ENCODE results near the gene HOXA3. TPM values are rescaled to one million over a fixed set of nuclear protein-coding genes. Genes with fewer than 3 reads are reported as not detected.

HOXA3 gene
- total RNA-seq, 1 experiment from 2014 or later = 22.6 TPM

GRCh38 chr7:27144781-27145164, 7.6 kb downstream of the HOXA3 start:
- no peaks in the 10 kb centered on the region for H3K27me3 Mint-ChIP-seq (ENCODE audit: insufficient read depth, unreplicated experiment)
- no peaks in the 10 kb centered on the region for H3K9me3 ChIP-seq
- CTCF ChIA-PET = no interaction called here
- intact Hi-C loops (cut with micrococcal nuclease; ENCODE audit: unreplicated experiment) = no loop called here
- H3K4me1 Mint-ChIP-seq (ENCODE audit: low read depth, unreplicated experiment) = no peaks in the 10 kb centered on the region
- no peaks in the 10 kb centered on the region; the same call in 1 of the 2 replicates for H3K36me3 ChIP-seq (ENCODE audit: control insufficient read depth, insufficient read depth, low read length)
- TF ChIP-seq CTCF (IDR thresholded peaks at IDR 0.05; ENCODE audit: insufficient read depth in 1 of 2, low read depth in 1 of 2, low read length in 1 of 2, severe bottlenecking in 1 of 2, unreplicated experiment in 1 of 2) = no peak
- H3K9me3 Mint-ChIP-seq (ENCODE audit: unreplicated experiment) = no peaks in the 10 kb centered on the region
- no peak overlapping the region for H3K27ac Mint-ChIP-seq (ENCODE audit: unreplicated experiment)
- no TSS peak for BruUV-seq (replicated peaks)
- H3K27me3 ChIP-seq (replicated peaks; ENCODE audit: control insufficient read depth, insufficient read depth, low read length) = no peaks in the 10 kb centered on the region
- no peak overlapping the region for H3K4me3 Mint-ChIP-seq (ENCODE audit: unreplicated experiment)
- peaks cover 11% of the 10 kb centered on the region for H3K36me3 Mint-ChIP-seq (ENCODE audit: insufficient read depth, unreplicated experiment)
- peak in 1 of 2 experiments; percentile 26 for DNase-seq
- POLR2A ChIA-PET = no interaction called here
- peaks cover 24% of the 10 kb centered on the region for H3K4me1 ChIP-seq
- H3K4me3 ChIP-seq (ENCODE audit: low read depth, low read length) = no peak overlapping the region

GRCh38 chr7:27143950-27144780, 8.2 kb downstream of the HOXA3 start:
- no TSS peak for BruUV-seq (replicated peaks)
- no peaks in the 10 kb centered on the region for H3K4me1 Mint-ChIP-seq (ENCODE audit: low read depth, unreplicated experiment)
- no peaks in the 10 kb centered on the region for H3K27me3 Mint-ChIP-seq (ENCODE audit: insufficient read depth, unreplicated experiment)
- H3K27ac Mint-ChIP-seq (ENCODE audit: unreplicated experiment) = no peak overlapping the region
- POLR2A ChIA-PET = interaction anchor here (0.6 to 1.1 kb wide), 2 partner anchors 22 to 282 kb away, joined by 3 to 5 read pairs; no protein-coding TSS in a partner anchor
- H3K4me1 ChIP-seq = peaks cover 18% of the 10 kb centered on the region
- no peaks in the 10 kb centered on the region for H3K9me3 Mint-ChIP-seq (ENCODE audit: unreplicated experiment)
- CTCF ChIA-PET = interaction anchor here (0.6 to 1.5 kb wide), 6 partner anchors 29 to 775 kb away, joined by 3 to 4 read pairs (median 3); partner anchors contain the start of gene SKAP2
- peaks cover 11% of the 10 kb centered on the region for H3K36me3 Mint-ChIP-seq (ENCODE audit: insufficient read depth, unreplicated experiment)
- H3K4me3 ChIP-seq (ENCODE audit: low read depth, low read length) = no peak overlapping the region; the same call in 1 of the 2 replicates
- intact Hi-C loops (cut with micrococcal nuclease; ENCODE audit: unreplicated experiment) = no loop called here
- H3K9me3 ChIP-seq = no peaks in the 10 kb centered on the region
- no peaks in the 10 kb centered on the region for H3K27me3 ChIP-seq (replicated peaks; ENCODE audit: control insufficient read depth, insufficient read depth, low read length)
- no peak for DNase-seq
- TF ChIP-seq CTCF (IDR thresholded peaks at IDR 0.05; ENCODE audit: insufficient read depth in 1 of 2, low read depth in 1 of 2, low read length in 1 of 2, severe bottlenecking in 1 of 2, unreplicated experiment in 1 of 2) = no peak
- no peaks in the 10 kb centered on the region; the same call in 1 of the 2 replicates for H3K36me3 ChIP-seq (ENCODE audit: control insufficient read depth, insufficient read depth, low read length)
- H3K4me3 Mint-ChIP-seq (ENCODE audit: unreplicated experiment) = peak overlapping the region; percentile 78

- peak within 1 kb of the TSS; percentile 57 for H3K4me3 ChIP-seq (ENCODE audit: low read depth, low read length)
- intact Hi-C loops (cut with micrococcal nuclease; ENCODE audit: unreplicated experiment) = no loop called here
- H3K27me3 ChIP-seq (replicated peaks; ENCODE audit: control insufficient read depth, insufficient read depth, low read length) = no peaks in the 10 kb centered on the region
- H3K4me1 Mint-ChIP-seq (ENCODE audit: low read depth, unreplicated experiment) = no peaks in the 10 kb centered on the region
- peaks cover 9% of the 10 kb centered on the region for H3K4me1 ChIP-seq
- no peaks in the 10 kb centered on the region; the same call in 1 of the 2 replicates for H3K36me3 ChIP-seq (ENCODE audit: control insufficient read depth, insufficient read depth, low read length)
- H3K27me3 Mint-ChIP-seq (ENCODE audit: insufficient read depth, unreplicated experiment) = no peaks in the 10 kb centered on the region
- H3K4me3 Mint-ChIP-seq (ENCODE audit: unreplicated experiment) = peak within 1 kb of the TSS; percentile 78
- no peaks in the 10 kb centered on the region for H3K9me3 ChIP-seq
- peak; percentile 60 to 68 for TF ChIP-seq CTCF (IDR thresholded peaks at IDR 0.05; ENCODE audit: insufficient read depth in 1 of 2, low read depth in 1 of 2, low read length in 1 of 2, severe bottlenecking in 1 of 2, unreplicated experiment in 1 of 2)
- H3K36me3 Mint-ChIP-seq (ENCODE audit: insufficient read depth, unreplicated experiment) = peaks cover 11% of the 10 kb centered on the region
- ChIA-PET CTCF (interaction anchor here (0.6 to 1.5 kb wide), 7 partner anchors 28 to 774 kb away, joined by 3 to 4 read pairs (median 3); partner anchors contain the start of gene SKAP2), POLR2A (interaction anchor here (0.6 to 1.1 kb wide), 2 partner anchors 21 to 281 kb away, joined by 3 to 5 read pairs; no protein-coding TSS in a partner anchor)
- no TSS peak for BruUV-seq (replicated peaks)
- H3K27ac Mint-ChIP-seq (ENCODE audit: unreplicated experiment) = peak within 1 kb of the TSS; percentile 13
- no peaks in the 10 kb centered on the region for H3K9me3 Mint-ChIP-seq (ENCODE audit: unreplicated experiment)
- peak; percentile 79 to 81 for DNase-seq
Measured at GRCh38 chr7:27143023-27143949, 9.1 kb downstream of the HOXA3 start, which contains the start of gene HOXA5. Gene HOXA5, minus strand, starts transcription at chr7:27143681. Its CDS starts 74 bp downstream, at chr7:27143607.
